ENCODE data around the gene TRIML1. TPM values are rescaled to one million over a fixed set of nuclear protein-coding genes. Genes with fewer than 3 reads are reported as not detected.

TRIML1 gene
- total and polyA plus RNA-seq, 2 of the 8 experiments (the other 6 are each of a cell fraction or from before 2014, with no cell fraction given), result not detected

- no peaks in the 10 kb centered on the region for H3K23me2 ChIP-seq (ENCODE audit: low read depth, low read length)
- no peak overlapping the region for H3K56ac ChIP-seq (replicated peaks; ENCODE audit: insufficient read length, low read depth, low read length)
- H4K8ac ChIP-seq (ENCODE audit: extremely low read depth, insufficient read depth, low read length), result no peak overlapping the region
- no peaks in the 10 kb centered on the region for H4K20me1 ChIP-seq (replicated peaks in 1 of 2; ENCODE audit: control insufficient read depth in 1 of 2, insufficient read depth in 2 of 2, low read length in 2 of 2)
- DNase-seq (ENCODE audit: low read depth in 1 of 2, low spot score in 2 of 2) (no peak), FAIRE-seq (no peak)
- H3K4me2 ChIP-seq (ENCODE audit: insufficient read depth in 1 of 2, low read depth in 2 of 2, low read length in 2 of 2), result no peak overlapping the region
- 0 out of 2 replicates have a peak overlapping the region, but pooled peaks have one; percentile 44 for H2BK20ac ChIP-seq (ENCODE audit: low read length)
- H2BK120ac ChIP-seq (replicated peaks; ENCODE audit: low read depth, low read length), result no peak overlapping the region
- no peak overlapping the region for H3K4me3 ChIP-seq (ENCODE audit: extremely low read depth in 1 of 4, insufficient read depth in 2 of 4, low read depth in 3 of 4, low read length in 4 of 4)
- no peaks in the 10 kb centered on the region for H3K79me1 ChIP-seq (ENCODE audit: low read depth, low read length)
- no peak overlapping the region for H3K23ac ChIP-seq (ENCODE audit: insufficient read length)
- H3K18ac ChIP-seq (ENCODE audit: extremely low read depth, low read length), result no peak overlapping the region
- no peaks in the 10 kb centered on the region for H3K27me3 ChIP-seq (replicated peaks in 1 of 4; ENCODE audit: control insufficient read depth in 3 of 4, extremely low read depth in 1 of 4, insufficient read depth in 3 of 4, low read length in 3 of 4)
- no peak overlapping the region for H3K27ac ChIP-seq (ENCODE audit: low read depth, low read length)
- no peak overlapping the region for H3K14ac ChIP-seq (ENCODE audit: insufficient read length)
- 0 out of 4 replicates have a peak, but pooled peaks cover 0 to 4% of the 10 kb centered on the region in 2 experiments for H3K9me3 ChIP-seq (ENCODE audit: insufficient read depth in 2 of 2, low read depth in 1 of 2, low read length in 1 of 2)
- 77% methylated on average over 2 of the region's 2 CpGs; no CpG with 5 or more reads in 1 of the 2 experiments for WGBS, 2 experiments (ENCODE audit: extremely low coverage in 1 of 2, insufficient coverage in 1 of 2, insufficient read length in 1 of 2, insufficient replicate concordance in 2 of 2, low coverage in 1 of 2, low lambda C conversion rate in 2 of 2, missing lambda C conversion rate in 1 of 2)
- H2BK5ac ChIP-seq (ENCODE audit: low read depth, low read length), result no peak overlapping the region
- ChIA-PET POLR2A (ENCODE audit: partially characterized antibody) (interaction anchor here (1.4 kb wide), 1 partner anchor 63 kb away, joined by 7 read pairs; the partner anchor contains the start of gene TRIML2), CTCF (ENCODE audit: partially characterized antibody) (interaction anchor here (0.6 kb wide), 2 partner anchors 178 to 186 kb away, joined by 3 read pairs; no protein-coding TSS in a partner anchor)
- no peaks in the 10 kb centered on the region for H3K36me3 ChIP-seq (ENCODE audit: control insufficient read depth in 2 of 4, insufficient read depth in 4 of 4, low read length in 3 of 4)
- H2AK5ac ChIP-seq (ENCODE audit: low read depth, low read length), result no peak overlapping the region; the same call in 1 of the 2 replicates
- no peak overlapping the region for H3K4ac ChIP-seq (replicated peaks; ENCODE audit: insufficient read length, low read depth, low read length)
- no peak overlapping the region for H4K91ac ChIP-seq (replicated peaks; ENCODE audit: insufficient read length, low read length)
- no peak overlapping the region for H2AFZ ChIP-seq (ENCODE audit: low read length)
- H3K79me2 ChIP-seq (ENCODE audit: control insufficient read depth in 1 of 2, insufficient read depth in 2 of 2, low read length in 2 of 2), result no peaks in the 10 kb centered on the region
- H3K4me1 ChIP-seq (replicated peaks in 1 of 4; ENCODE audit: control insufficient read depth in 3 of 4, insufficient read depth in 4 of 4, low read length in 3 of 4), result no peaks in the 10 kb centered on the region
- H2BK15ac ChIP-seq (ENCODE audit: low read length), result 0 out of 2 replicates have a peak overlapping the region, but pooled peaks have one; percentile 29
- no peak overlapping the region for H2BK12ac ChIP-seq (ENCODE audit: low read depth, low read length)
- H4K5ac ChIP-seq (ENCODE audit: insufficient read length, low read depth, low read length), result no peak overlapping the region
- no peak overlapping the region for H3K9ac ChIP-seq (replicated peaks in 1 of 4; ENCODE audit: extremely low read depth in 1 of 4, low read depth in 3 of 4, low read length in 3 of 4)
- TF ChIP-seq SP1 (IDR thresholded peaks at IDR 0.05; ENCODE audit: low read depth, low read length) (no peak), YY1 (IDR thresholded peaks at IDR 0.05; ENCODE audit: low read depth, low read length) (no peak), HDAC2 (IDR thresholded peaks at IDR 0.05; ENCODE audit: borderline replicate concordance in 1 of 2, low read depth in 2 of 2, low read length in 2 of 2) (no peak), RNF2 (IDR thresholded peaks at IDR 0.05; ENCODE audit: borderline replicate concordance, low read depth, low read length, missing control alignments, poor library complexity, severe bottlenecking) (no peak), CTCF (IDR thresholded peaks at IDR 0.05; ENCODE audit: control extremely low read depth in 1 of 3, insufficient read depth in 1 of 3, low read depth in 1 of 3, low read length in 3 of 3) (no peak), NRF1 (IDR thresholded peaks at IDR 0.05; ENCODE audit: low read depth, low read length) (no peak), CHD1 (IDR thresholded peaks at IDR 0.05; ENCODE audit: low read depth, low read length) (no peak), EZH2 (IDR thresholded peaks at IDR 0.05; ENCODE audit: low read depth, low read length, severe bottlenecking) (no peak), KDM5A (IDR thresholded peaks at IDR 0.05; ENCODE audit: low read length) (no peak), ZNF274 (IDR thresholded peaks at IDR 0.05; ENCODE audit: borderline replicate concordance, extremely low read depth, low read length) (no peak)
Measured at GRCh38 chr4:188171551-188171950, 32.3 kb downstream of the TRIML1 start.

All from H1 (cell line).